Measurements from ENCODE around the gene MRPL36. TPM values are rescaled to one million over a fixed set of nuclear protein-coding genes. Genes with fewer than 3 reads are reported as not detected.

MRPL36 gene
- polyA plus RNA-seq, 1 donor (not counting 4 experiments of a cell fraction or from before 2014, with no cell fraction given): 121 TPM

GRCh38 chr5:1815881-1816292, 16.2 kb upstream of the MRPL36 start:
- H2AFZ ChIP-seq (ENCODE audit: control insufficient read depth, low read length): no peak overlapping the region
- peaks cover 4% of the 10 kb centered on the region for H4K20me1 ChIP-seq (ENCODE audit: control insufficient read depth, extremely low read depth, insufficient read depth, low read length)
- no peak for TF ChIP-seq CTCF (optimal IDR thresholded peaks at IDR 0.05 in 1 of 3, IDR thresholded peaks at IDR 0.05 in 1 of 3, conservative IDR thresholded peaks at IDR 0.05 in 1 of 3; ENCODE audit: extremely low read depth in 1 of 3, insufficient read depth in 2 of 3, low read length in 3 of 3)
- no peak for TF ChIP-seq EZH2 (IDR thresholded peaks at IDR 0.05; ENCODE audit: low read length)
- H3K9me1 ChIP-seq (ENCODE audit: control insufficient read depth, extremely low read depth, insufficient read depth, low read length): no peaks in the 10 kb centered on the region
- H3K27ac ChIP-seq (ENCODE audit: control insufficient read depth, insufficient read depth, low read length): no peak overlapping the region
- H3K79me2 ChIP-seq (ENCODE audit: control insufficient read depth, insufficient read depth, low read length): peaks cover 22% of the 10 kb centered on the region
- H3K27me3 ChIP-seq (ENCODE audit: control insufficient read depth, extremely low read depth, insufficient read depth, low read length): no peaks in the 10 kb centered on the region
- H3K4me3 ChIP-seq (ENCODE audit: control insufficient read depth in 2 of 3, extremely low read depth in 1 of 3, insufficient read depth in 2 of 3, low read depth in 1 of 3, low read length in 3 of 3): no peak overlapping the region
- no peak for FAIRE-seq
- H3K9me3 ChIP-seq (ENCODE audit: control insufficient read depth, low read depth, low read length): no peaks in the 10 kb centered on the region
- no peak overlapping the region for H3K9ac ChIP-seq (ENCODE audit: control insufficient read depth, extremely low read depth, insufficient read depth, low read length)
- no peaks in the 10 kb centered on the region for H3K4me1 ChIP-seq (ENCODE audit: control insufficient read depth, extremely low read depth, insufficient read depth, low read length)
- peaks cover 25 to 43% of the 10 kb centered on the region in 2 experiments for H3K36me3 ChIP-seq (ENCODE audit: control insufficient read depth in 2 of 2, extremely low read depth in 1 of 2, insufficient read depth in 2 of 2, low read length in 2 of 2)
- DNase-seq (ENCODE audit: low read depth, low spot score): no peak
- H3K4me2 ChIP-seq (ENCODE audit: control insufficient read depth, extremely low read depth, insufficient read depth, low read depth, low read length): no peak overlapping the region
- dilution Hi-C loops (cut with MboI; ENCODE audit: extremely low pct_ligation_motif_present, low sequenced_read_pairs): no loop called here

GRCh38 chr5:1815071-1815786, 15.6 kb upstream of the MRPL36 start:
- FAIRE-seq: no peak
- TF ChIP-seq EZH2 (IDR thresholded peaks at IDR 0.05; ENCODE audit: low read length) (no peak), CTCF (optimal IDR thresholded peaks at IDR 0.05 in 1 of 3, IDR thresholded peaks at IDR 0.05 in 1 of 3, conservative IDR thresholded peaks at IDR 0.05 in 1 of 3; ENCODE audit: extremely low read depth in 1 of 3, insufficient read depth in 2 of 3, low read length in 3 of 3) (no peak)
- no peak overlapping the region for H2AFZ ChIP-seq (ENCODE audit: control insufficient read depth, low read length)
- peaks cover 27 to 43% of the 10 kb centered on the region in 2 experiments for H3K36me3 ChIP-seq (ENCODE audit: control insufficient read depth in 2 of 2, extremely low read depth in 1 of 2, insufficient read depth in 2 of 2, low read length in 2 of 2)
- no peaks in the 10 kb centered on the region for H3K27me3 ChIP-seq (ENCODE audit: control insufficient read depth, extremely low read depth, insufficient read depth, low read length)
- no peak overlapping the region for H3K4me3 ChIP-seq (ENCODE audit: control insufficient read depth in 2 of 3, extremely low read depth in 1 of 3, insufficient read depth in 2 of 3, low read depth in 1 of 3, low read length in 3 of 3)
- H3K27ac ChIP-seq (ENCODE audit: control insufficient read depth, insufficient read depth, low read length): no peak overlapping the region
- peaks cover 28% of the 10 kb centered on the region for H3K79me2 ChIP-seq (ENCODE audit: control insufficient read depth, insufficient read depth, low read length)
- peaks cover 4% of the 10 kb centered on the region for H4K20me1 ChIP-seq (ENCODE audit: control insufficient read depth, extremely low read depth, insufficient read depth, low read length)
- no peaks in the 10 kb centered on the region for H3K4me1 ChIP-seq (ENCODE audit: control insufficient read depth, extremely low read depth, insufficient read depth, low read length)
- no peaks in the 10 kb centered on the region for H3K9me3 ChIP-seq (ENCODE audit: control insufficient read depth, low read depth, low read length)
- H3K4me2 ChIP-seq (ENCODE audit: control insufficient read depth, extremely low read depth, insufficient read depth, low read depth, low read length): no peak overlapping the region
- H3K9me1 ChIP-seq (ENCODE audit: control insufficient read depth, extremely low read depth, insufficient read depth, low read length): no peaks in the 10 kb centered on the region
- DNase-seq (ENCODE audit: low read depth, low spot score): no peak
- dilution Hi-C loops (cut with MboI; ENCODE audit: extremely low pct_ligation_motif_present, low sequenced_read_pairs): no loop called here
- no peak overlapping the region for H3K9ac ChIP-seq (ENCODE audit: control insufficient read depth, extremely low read depth, insufficient read depth, low read length)

Measured in keratinocyte (primary cell).